Measurements from ENCODE around the gene ZC3H13. TPM values are rescaled to one million over a fixed set of nuclear protein-coding genes. Genes with fewer than 3 reads are reported as not detected.
A peak's percentile ranks its signal among the peaks of the same experiment; 100 is the strongest.

ZC3H13 gene
- total RNA-seq, 1 donor, result 21.2 TPM

GRCh38 chr13:45931211-45931610 is 121.3 kb downstream of the ZC3H13 start:
- DNase-seq (ENCODE audit: low read depth), result no peak
- TF ChIP-seq, protein P1, sequence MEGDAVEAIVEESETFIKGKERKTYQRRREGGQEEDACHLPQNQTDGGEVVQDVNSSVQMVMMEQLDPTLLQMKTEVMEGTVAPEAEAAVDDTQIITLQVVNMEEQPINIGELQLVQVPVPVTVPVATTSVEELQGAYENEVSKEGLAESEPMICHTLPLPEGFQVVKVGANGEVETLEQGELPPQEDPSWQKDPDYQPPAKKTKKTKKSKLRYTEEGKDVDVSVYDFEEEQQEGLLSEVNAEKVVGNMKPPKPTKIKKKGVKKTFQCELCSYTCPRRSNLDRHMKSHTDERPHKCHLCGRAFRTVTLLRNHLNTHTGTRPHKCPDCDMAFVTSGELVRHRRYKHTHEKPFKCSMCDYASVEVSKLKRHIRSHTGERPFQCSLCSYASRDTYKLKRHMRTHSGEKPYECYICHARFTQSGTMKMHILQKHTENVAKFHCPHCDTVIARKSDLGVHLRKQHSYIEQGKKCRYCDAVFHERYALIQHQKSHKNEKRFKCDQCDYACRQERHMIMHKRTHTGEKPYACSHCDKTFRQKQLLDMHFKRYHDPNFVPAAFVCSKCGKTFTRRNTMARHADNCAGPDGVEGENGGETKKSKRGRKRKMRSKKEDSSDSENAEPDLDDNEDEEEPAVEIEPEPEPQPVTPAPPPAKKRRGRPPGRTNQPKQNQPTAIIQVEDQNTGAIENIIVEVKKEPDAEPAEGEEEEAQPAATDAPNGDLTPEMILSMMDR (IDR thresholded peaks at IDR 0.05; ENCODE audit: insufficient read depth, low read depth, low read length), result no peak
- H3K4me3 ChIP-seq (ENCODE audit: low read depth, low read length), result no peak overlapping the region

GRCh38 chr13:45930177-45930576 is 122.4 kb downstream of the ZC3H13 start:
- TF ChIP-seq, protein P1 (IDR thresholded peaks at IDR 0.05; ENCODE audit: insufficient read depth, low read depth, low read length), result no peak
- no peak overlapping the region for H3K4me3 ChIP-seq (ENCODE audit: low read depth, low read length)
- DNase-seq (ENCODE audit: low read depth), result no peak

GRCh38 chr13:45928843-45929242 is 123.7 kb downstream of the ZC3H13 start:
- TF ChIP-seq, protein P1 (IDR thresholded peaks at IDR 0.05; ENCODE audit: insufficient read depth, low read depth, low read length), result no peak
- DNase-seq (ENCODE audit: low read depth), result no peak
- H3K4me3 ChIP-seq (ENCODE audit: low read depth, low read length), result no peak overlapping the region

- TF ChIP-seq, protein P1 (IDR thresholded peaks at IDR 0.05; ENCODE audit: insufficient read depth, low read depth, low read length), result no peak
- no peak for DNase-seq (ENCODE audit: low read depth)
- no peak overlapping the region for H3K4me3 ChIP-seq (ENCODE audit: low read depth, low read length)
Observed at GRCh38 chr13:45928176-45928575, 124.4 kb downstream of the ZC3H13 start.

DNA sequence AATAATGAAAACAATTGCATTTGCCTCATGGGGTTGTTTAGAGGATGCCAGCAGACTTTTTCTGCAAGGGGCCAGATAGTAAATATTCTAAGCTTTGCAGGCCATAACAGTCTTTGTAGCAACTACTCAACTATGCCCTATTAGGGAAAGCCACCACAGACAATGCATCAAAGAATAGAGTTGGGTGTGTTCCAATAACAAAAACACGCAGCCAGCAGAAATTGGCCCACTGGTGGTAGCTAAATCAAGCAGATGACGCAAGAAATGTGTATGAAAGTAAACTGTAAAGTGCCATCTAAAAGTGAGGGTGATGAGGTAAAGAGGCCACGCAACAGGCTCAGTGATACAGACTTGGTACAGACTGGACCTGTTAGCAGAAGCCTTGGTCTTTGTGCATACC is 125.8 kb downstream of the ZC3H13 start:
- TF ChIP-seq, protein P1 (IDR thresholded peaks at IDR 0.05; ENCODE audit: insufficient read depth, low read depth, low read length), result no peak
- H3K4me3 ChIP-seq (ENCODE audit: low read depth, low read length), result no peak overlapping the region
- DNase-seq (ENCODE audit: low read depth), result no peak

- DNase-seq (ENCODE audit: low read depth), result peak; percentile 21
- no peak overlapping the region for H3K4me3 ChIP-seq (ENCODE audit: low read depth, low read length)
- TF ChIP-seq, protein P1 (IDR thresholded peaks at IDR 0.05; ENCODE audit: insufficient read depth, low read depth, low read length), result peak; percentile 47
Observed at GRCh38 chr13:45925151-45925550, 127.4 kb downstream of the ZC3H13 start.

GRCh38 chr13:45921162-45921736 is 131.3 kb downstream of the ZC3H13 start:
- no peak for DNase-seq (ENCODE audit: low read depth)
- H3K4me3 ChIP-seq (ENCODE audit: low read depth, low read length), result no peak overlapping the region
- TF ChIP-seq, protein P1 (IDR thresholded peaks at IDR 0.05; ENCODE audit: insufficient read depth, low read depth, low read length), result no peak
